OCI-LY1 (cell line): ENCODE data around the gene RASGRF2.

Experiments
- EZH2 ChIP-seq: fragments of 200-600 bp; sonication (generic), shearing (Covaris generic); IDR thresholded peaks from 2 replicates; pipeline ENCODE4 v1.8.0; 2017; ENCODE audit warnings: borderline replicate concordance, mixed run types, mild to moderate bottlenecking, antibody characterized with exemption, low read length, moderate library complexity, mixed read lengths
- TF ChIP-seq, protein P1 (sequence below): fragments of 200-600 bp; sonication (generic), shearing (Covaris generic); IDR thresholded peaks from 2 replicates; pipeline ENCODE4 v1.5.1; 2017; ENCODE audit warnings: mild to moderate bottlenecking, antibody characterized with exemption, low read length, moderate library complexity, mixed read lengths

- TF ChIP-seq, protein P1, sequence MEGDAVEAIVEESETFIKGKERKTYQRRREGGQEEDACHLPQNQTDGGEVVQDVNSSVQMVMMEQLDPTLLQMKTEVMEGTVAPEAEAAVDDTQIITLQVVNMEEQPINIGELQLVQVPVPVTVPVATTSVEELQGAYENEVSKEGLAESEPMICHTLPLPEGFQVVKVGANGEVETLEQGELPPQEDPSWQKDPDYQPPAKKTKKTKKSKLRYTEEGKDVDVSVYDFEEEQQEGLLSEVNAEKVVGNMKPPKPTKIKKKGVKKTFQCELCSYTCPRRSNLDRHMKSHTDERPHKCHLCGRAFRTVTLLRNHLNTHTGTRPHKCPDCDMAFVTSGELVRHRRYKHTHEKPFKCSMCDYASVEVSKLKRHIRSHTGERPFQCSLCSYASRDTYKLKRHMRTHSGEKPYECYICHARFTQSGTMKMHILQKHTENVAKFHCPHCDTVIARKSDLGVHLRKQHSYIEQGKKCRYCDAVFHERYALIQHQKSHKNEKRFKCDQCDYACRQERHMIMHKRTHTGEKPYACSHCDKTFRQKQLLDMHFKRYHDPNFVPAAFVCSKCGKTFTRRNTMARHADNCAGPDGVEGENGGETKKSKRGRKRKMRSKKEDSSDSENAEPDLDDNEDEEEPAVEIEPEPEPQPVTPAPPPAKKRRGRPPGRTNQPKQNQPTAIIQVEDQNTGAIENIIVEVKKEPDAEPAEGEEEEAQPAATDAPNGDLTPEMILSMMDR: no peak
- no peak for TF ChIP-seq EZH2
Observed at GRCh38 chr5:81249240-81249639, 289.1 kb downstream of the RASGRF2 start.
